ENCODE data around the gene PLIN1.
"Not testable (repeated sequence)": the region's sequence is repeated elsewhere in the genome, so short reads cannot be mapped to it uniquely, and the experiment has no call there.

Gene PLIN1, protein sequence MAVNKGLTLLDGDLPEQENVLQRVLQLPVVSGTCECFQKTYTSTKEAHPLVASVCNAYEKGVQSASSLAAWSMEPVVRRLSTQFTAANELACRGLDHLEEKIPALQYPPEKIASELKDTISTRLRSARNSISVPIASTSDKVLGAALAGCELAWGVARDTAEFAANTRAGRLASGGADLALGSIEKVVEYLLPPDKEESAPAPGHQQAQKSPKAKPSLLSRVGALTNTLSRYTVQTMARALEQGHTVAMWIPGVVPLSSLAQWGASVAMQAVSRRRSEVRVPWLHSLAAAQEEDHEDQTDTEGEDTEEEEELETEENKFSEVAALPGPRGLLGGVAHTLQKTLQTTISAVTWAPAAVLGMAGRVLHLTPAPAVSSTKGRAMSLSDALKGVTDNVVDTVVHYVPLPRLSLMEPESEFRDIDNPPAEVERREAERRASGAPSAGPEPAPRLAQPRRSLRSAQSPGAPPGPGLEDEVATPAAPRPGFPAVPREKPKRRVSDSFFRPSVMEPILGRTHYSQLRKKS

GRCh38 chr15:89679212-89679611 is at the start of gene PLIN1:
Gene PLIN1, minus strand, starts transcription at chr15:89679367. Its CDS starts 1,878 bp downstream, at chr15:89677489.
- no peak for DNase-seq

DNA sequence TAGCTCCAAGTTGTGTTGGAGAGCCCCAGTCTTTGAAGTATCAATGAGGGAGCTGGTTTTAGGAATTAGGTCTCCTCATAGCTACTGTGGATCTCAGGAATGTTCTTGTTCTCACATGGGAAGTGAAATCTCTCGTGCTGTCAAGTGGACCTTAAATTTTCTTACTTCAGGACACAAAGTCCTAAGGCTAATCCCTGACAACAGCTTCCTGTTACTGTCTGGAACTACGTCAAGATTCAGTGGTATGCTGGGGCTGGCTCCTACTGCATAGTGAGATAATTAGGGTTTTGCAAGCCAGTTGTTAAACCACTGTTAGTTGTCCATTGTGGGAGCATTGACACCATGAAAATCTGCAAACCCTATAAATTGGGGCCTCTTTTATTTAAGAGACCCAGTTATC is 49.1 kb upstream of the PLIN1 start:
- DNase-seq, result no peak

DNA sequence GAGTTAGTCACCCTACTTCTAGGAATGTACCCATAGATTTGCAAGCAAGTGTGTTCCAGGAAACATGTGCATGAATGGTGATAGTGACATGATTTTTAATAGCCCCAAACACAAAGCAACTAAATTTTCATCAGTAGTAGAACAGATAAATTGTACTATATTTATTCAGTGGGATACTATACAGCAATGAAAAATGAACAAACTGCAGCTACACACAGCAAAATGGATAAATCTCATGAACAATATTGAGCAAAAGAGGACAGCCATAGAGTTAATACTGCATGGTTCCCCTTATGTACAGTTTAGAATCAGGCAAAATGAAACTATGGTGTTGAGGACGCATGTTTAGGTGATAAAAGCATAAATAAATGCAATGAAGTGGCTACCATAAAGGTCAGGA is 45.9 kb upstream of the PLIN1 start:
- no peak for DNase-seq

DNA sequence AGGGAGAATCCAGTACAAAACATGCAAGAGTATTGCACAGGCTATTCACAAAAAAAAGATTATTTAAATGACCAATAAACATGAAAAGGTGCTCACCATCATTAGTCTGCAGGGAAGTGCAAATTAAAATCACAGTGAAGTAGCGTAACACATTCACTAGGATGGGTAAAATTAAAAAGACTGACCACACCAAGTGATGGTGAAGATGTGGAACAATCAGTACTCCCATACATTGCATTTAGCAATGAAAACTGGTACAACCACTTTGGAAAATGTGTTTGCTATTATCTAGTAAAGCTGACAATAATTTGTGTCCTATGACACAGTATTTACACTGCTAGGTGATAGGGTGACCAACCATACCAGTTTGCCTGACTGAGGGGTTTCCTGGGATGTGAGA is 45.5 kb upstream of the PLIN1 start:
- DNase-seq, result no peak

GRCh38 chr15:89723031-89723430 is 43.9 kb upstream of the PLIN1 start:
- DNase-seq, result no peak

DNA sequence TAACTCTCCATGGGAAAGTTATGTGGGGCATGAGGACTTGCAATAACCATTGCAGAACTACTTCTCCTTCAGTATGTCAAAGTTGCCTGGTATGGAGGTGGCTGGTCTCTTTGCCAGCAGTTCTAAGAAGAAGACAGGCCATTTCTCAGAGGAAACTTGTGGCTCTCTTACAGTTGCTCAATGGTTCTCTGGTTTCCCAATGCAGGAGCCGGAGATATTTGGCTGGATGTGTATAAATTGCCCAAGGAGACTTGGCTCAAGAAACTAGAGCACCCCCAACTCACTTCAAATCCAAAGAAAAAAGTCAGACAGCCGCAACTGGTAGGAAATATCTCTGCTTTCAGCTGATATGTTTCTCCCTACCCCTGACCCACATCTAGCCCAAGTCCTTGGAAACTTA is 35.6 kb upstream of the PLIN1 start:
- no peak for DNase-seq

- no peak for DNase-seq
These were observed 28.4 kb upstream of the PLIN1 start for GRCh38 chr15:89707577-89707976.

- no peak for DNase-seq
These were observed 25.2 kb upstream of the PLIN1 start for GRCh38 chr15:89704411-89704810.

DNA sequence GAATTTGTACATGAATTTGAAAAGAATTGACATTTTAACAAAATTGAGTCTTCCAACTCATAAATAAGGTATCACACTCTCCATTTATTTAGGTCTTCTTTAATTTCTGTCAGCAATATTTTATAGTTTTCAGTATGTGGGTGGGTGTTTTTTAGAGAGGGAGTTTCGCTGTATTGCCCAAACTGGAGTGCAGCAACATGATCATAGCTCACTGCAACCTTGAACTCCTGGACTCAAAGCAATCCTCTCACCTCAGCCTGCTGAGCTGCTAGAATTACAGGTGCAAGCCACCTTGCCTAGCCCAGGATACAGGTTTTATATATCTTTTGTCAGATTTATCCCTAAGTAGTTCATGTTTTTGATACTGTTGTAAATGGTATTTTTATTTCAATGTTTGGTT is 16.0 kb upstream of the PLIN1 start:
- no peak for DNase-seq

DNA sequence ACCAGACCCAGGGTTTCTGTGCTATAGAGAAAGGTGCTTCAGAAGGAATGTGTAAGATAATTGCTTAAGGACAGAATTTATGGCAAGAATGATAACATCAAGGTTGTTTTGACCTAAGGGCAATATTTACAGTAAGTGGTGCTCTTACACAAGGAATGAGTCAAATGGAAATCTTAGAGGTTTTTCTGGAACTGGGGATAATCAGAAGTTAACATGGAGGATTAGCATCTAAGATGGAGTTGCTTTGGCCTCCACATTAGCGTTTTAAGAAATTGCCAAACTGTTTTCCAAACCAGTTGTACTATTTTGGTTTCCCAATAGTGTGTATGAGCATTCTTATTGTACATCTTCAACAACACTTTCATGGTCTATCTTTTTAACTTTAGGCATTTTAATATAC is 14.5 kb upstream of the PLIN1 start:
- DNase-seq, result no peak

- no peak for DNase-seq
These were observed 13.9 kb upstream of the PLIN1 start for GRCh38 chr15:89693091-89693490.

DNA sequence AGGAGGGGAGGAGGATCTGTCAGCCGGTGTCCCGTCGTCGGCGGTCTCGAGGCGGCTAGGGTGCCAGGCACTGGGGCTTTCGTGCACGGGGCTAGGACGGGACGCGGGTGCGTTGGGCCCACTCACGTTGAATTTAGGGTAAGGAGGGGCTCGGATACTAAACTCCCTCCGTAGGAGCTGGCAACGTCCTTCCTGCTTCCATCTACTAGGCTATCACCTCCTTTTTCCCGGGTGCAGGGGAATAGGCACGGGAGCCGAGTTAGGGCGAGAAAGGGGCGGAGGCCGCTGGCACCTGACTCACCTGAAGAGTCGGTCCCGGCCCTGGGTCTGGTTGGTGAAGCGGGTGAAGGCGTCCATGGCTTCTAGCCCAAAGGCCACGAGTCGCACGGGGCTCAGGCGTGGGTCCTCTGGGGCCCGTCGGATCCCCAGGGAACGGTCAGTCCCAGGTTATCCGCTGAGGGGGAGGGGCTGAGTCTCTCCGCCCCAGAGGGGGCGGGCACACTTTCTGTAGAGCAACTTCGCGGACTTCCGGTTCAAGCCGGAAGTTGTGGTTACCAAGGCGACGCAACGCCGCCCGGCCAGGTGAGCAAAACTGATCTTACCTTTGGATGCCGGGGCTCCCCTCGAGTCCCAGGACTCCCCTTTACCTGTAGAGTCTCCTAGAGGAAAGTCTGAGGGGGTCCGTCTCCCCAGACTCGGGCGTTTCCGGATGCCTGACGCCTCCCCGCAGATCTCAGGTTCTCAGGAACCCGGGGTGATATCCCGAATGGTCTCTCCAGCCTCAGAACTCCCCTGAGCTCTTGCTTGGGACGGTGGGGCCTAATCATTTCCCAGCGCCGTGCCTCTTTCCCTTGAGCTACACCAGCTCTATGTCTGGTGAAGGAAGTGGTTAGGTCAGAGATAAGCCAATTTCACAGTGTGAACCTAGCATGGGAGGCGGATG is 11.4 kb upstream of the PLIN1 start, which contains the start of the genes PEX11A and WDR93:
Gene PEX11A (minus strand): TSS at position 479 of the 943 bp plus-strand sequence. CDS start 122 bp downstream, at position 357.
Gene WDR93 (plus strand): TSS at position 536 of the 943 bp plus-strand sequence. CDS start 10,936 bp downstream, outside the sequence.
- peak; percentile 91 for DNase-seq

DNA sequence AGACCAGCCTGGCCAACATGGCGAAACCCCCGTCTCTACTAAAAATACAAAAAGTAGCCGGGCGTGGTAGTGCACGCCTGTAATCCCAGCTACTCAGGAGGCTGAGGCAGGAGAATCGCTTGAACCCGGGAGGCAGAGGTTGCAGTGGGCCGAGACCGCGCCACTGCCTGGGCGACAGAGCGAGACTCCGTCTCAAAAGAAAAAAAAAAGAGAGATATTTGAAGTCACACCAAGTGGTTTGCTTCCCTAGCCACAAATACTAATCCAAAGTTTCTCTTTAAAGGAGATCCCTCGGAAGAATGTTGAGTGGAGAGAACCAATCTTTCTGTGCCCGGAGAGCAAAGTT is 10.7 kb upstream of the PLIN1 start:
- DNase-seq, result not testable (repeated sequence)

DNA sequence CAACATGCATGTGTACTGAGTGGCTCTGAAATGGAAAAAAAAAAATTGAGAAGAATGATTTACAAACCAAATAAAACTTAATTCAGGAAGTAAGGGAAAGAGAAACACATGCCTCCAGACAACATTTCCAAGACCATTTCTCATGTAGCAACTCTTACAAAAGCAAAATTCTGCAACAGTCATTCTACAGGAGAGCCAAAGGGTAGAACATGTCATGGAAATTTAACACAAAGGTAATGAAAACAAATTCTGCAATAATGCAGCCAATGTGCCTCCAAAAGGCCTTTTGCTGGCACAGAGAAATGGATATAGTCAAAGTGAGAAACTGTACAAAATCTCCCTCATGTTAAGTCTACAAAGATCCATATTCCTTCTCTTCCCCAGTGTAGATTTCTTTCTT is 7.4 kb upstream of the PLIN1 start:
- no peak for DNase-seq

- DNase-seq, result no peak
These were observed 6.8 kb upstream of the PLIN1 start for GRCh38 chr15:89685995-89686394.

GRCh38 chr15:89681146-89681545 is 2.0 kb upstream of the PLIN1 start:
- DNase-seq, result no peak

GRCh38 chr15:89680282-89680873 is 1.2 kb upstream of the PLIN1 start:
- DNase-seq, result no peak

DNA sequence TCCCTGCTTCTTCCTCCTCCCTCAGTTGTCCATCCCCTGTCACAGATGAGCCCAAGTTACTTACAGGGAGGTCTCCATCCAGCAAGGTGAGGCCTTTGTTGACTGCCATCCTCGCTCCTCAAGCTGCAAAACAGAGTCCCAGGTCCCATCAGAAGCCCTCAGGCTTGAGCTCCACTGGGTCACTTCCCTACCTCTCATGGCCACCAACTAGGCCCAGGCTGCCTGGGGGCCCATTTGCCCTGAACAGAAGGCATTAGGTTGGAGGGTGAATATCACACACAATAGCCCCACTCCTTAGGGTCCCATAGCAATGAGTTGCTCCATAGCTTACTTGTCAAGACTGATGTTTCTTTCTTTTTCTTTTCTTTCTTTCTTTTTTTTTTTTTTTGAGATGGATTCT is 1.8 kb downstream of the PLIN1 start:
- no peak for DNase-seq

DNA sequence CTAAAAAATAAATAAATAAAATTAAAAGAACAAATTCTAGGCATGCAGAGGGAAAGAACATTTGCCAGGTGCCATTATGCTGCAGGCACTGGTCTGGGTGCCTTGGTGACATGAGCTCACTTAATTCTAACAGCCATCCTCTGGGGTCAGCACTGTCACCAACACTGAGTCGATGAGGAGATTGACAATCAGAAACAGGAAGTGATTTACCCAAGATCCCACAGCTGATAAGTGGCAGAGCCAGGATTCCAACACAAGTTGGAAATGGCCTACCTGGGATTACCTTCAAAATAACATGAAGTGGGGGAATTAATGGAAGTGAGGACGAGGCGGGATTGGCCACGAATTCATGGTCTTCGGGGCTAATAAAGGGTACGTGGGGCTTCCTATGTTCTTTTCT is 3.6 kb downstream of the PLIN1 start:
- no peak for DNase-seq

DNA sequence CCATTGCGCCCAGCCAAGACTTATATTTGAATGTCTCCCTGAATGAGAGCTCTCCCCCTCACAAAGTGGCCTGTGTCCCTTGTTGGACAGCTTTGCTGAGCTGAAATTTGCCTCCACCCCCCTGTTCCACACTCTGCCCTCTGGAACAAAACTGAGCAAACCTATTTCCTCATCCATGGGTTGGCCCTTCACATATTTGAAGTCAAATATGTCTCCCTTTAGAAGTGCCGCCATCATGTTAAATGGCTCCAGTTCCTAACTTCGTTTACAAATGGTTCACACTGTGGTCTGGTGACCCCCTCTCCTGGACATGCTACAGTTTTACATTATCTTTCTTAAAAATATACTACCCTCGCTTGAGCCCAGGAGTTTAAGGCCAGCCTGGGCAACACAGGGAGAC is 4.6 kb downstream of the PLIN1 start:
- DNase-seq, result no peak

DNA sequence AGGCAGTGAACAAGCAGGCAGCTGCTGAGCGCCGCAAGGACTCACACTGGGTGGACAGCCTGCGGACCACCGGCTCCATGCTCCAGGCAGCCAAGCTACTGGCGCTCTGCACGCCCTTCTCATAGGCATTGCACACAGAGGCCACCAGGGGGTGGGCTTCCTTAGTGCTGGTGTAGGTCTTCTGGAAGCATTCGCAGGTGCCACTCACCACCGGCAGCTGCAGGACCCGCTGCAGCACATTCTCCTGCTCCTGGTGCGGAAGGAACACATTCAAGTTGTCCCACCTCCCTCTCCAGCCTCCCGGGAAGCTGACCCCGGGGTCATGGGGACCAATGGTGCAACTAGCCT is 6.0 kb downstream of the PLIN1 start:
- peak; percentile 79 for DNase-seq

GRCh38 chr15:89672221-89673164 is 6.7 kb downstream of the PLIN1 start:
- DNase-seq, result no peak

Data from NCI-H82 (cell line).